ENCODE measurements around the gene VSTM4. TPM values are rescaled to one million over a fixed set of nuclear protein-coding genes. Genes with fewer than 3 reads are reported as not detected.

VSTM4 gene
- 0.50 and 0.68 TPM in 2 replicates for total RNA-seq

- TF ChIP-seq, protein P1, sequence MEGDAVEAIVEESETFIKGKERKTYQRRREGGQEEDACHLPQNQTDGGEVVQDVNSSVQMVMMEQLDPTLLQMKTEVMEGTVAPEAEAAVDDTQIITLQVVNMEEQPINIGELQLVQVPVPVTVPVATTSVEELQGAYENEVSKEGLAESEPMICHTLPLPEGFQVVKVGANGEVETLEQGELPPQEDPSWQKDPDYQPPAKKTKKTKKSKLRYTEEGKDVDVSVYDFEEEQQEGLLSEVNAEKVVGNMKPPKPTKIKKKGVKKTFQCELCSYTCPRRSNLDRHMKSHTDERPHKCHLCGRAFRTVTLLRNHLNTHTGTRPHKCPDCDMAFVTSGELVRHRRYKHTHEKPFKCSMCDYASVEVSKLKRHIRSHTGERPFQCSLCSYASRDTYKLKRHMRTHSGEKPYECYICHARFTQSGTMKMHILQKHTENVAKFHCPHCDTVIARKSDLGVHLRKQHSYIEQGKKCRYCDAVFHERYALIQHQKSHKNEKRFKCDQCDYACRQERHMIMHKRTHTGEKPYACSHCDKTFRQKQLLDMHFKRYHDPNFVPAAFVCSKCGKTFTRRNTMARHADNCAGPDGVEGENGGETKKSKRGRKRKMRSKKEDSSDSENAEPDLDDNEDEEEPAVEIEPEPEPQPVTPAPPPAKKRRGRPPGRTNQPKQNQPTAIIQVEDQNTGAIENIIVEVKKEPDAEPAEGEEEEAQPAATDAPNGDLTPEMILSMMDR (IDR thresholded peaks at IDR 0.05; ENCODE audit: insufficient read depth, low read length, poor library complexity, severe bottlenecking), result no peak
- Histone ChIP-seq H3K36me3 (ENCODE audit: control insufficient read depth, insufficient read depth, low read length) (no peaks in the 10 kb centered on the region), H3K4me3 (ENCODE audit: low read depth, low read length) (peak within 1 kb of the TSS; percentile 43), H3K27me3 (ENCODE audit: control insufficient read depth, insufficient read depth, low read length) (peaks cover 12% of the 10 kb centered on the region)
- DNase-seq (ENCODE audit: low read depth), result no peak
Observed at GRCh38 chr10:49115015-49115795, at the start of gene VSTM4. Gene VSTM4, minus strand, starts transcription at chr10:49115522. Its CDS starts 37 bp downstream, at chr10:49115485.

- Histone ChIP-seq H3K27me3 (ENCODE audit: control insufficient read depth, insufficient read depth, low read length) (peaks cover 5% of the 10 kb centered on the region), H3K36me3 (ENCODE audit: control insufficient read depth, insufficient read depth, low read length) (no peaks in the 10 kb centered on the region), H3K4me3 (ENCODE audit: low read depth, low read length) (no peak overlapping the region)
- TF ChIP-seq, protein P1 (IDR thresholded peaks at IDR 0.05; ENCODE audit: insufficient read depth, low read length, poor library complexity, severe bottlenecking), result peak; percentile 58
- no peak for DNase-seq (ENCODE audit: low read depth)
Observed at GRCh38 chr10:49164559-49165188, 49.4 kb upstream of the VSTM4 start.

DNA sequence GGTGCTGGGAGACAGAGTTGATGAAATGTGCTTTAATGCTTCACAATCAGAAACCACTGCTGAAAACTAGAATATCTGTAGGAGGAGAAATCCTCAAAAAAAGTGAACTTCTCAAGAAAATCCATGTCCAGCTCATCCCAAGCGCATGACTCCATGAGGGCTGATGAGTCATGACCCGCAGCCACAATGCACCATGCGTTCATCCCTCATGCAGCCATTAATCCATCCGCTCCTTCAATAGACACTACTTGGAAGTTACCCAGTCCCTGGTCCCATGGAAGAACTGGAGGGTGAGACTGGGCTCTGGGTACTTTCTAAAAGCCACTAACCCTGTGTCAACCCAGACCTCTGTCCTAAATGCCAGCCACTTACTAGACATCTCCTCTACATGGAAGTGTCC lies 48.4 kb upstream of the VSTM4 start:
- TF ChIP-seq, protein P1 (IDR thresholded peaks at IDR 0.05; ENCODE audit: insufficient read depth, low read length, poor library complexity, severe bottlenecking), result no peak
- no peak for DNase-seq (ENCODE audit: low read depth)
- no peaks in the 10 kb centered on the region for H3K36me3 ChIP-seq (ENCODE audit: control insufficient read depth, insufficient read depth, low read length)
- no peak overlapping the region for H3K4me3 ChIP-seq (ENCODE audit: low read depth, low read length)
- peaks cover 5% of the 10 kb centered on the region for H3K27me3 ChIP-seq (ENCODE audit: control insufficient read depth, insufficient read depth, low read length)

DNA sequence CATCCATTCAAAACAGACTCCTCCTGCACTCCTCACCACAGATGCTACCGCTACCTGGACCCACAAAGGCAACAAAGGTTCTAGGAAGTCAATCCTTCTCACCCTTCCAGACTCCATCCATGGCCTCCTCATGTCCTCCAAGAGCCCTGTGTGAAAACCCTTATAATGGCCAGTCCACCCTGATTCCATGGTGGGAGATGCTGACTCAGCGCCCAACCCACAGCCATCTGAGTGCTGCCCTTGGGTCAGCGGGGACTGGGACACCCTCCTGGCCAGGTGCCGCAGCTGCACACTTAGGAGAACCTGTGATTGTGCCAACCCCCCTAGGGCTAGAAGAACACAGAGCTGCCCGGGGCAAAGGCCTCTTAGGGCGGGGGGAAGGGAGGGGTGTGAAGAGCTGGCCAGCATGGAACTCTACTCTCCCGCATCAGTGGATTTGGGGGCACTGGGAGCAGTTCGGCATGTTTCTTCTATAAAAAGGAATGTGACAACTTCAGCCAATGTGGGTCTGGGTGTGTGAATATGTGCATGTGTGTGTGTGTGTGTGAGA lies 47.5 kb upstream of the VSTM4 start:
- no peak overlapping the region for H3K4me3 ChIP-seq (ENCODE audit: low read depth, low read length)
- peaks cover 5% of the 10 kb centered on the region for H3K27me3 ChIP-seq (ENCODE audit: control insufficient read depth, insufficient read depth, low read length)
- no peaks in the 10 kb centered on the region for H3K36me3 ChIP-seq (ENCODE audit: control insufficient read depth, insufficient read depth, low read length)
- TF ChIP-seq, protein P1 (IDR thresholded peaks at IDR 0.05; ENCODE audit: insufficient read depth, low read length, poor library complexity, severe bottlenecking), result no peak
- no peak for DNase-seq (ENCODE audit: low read depth)

DNA sequence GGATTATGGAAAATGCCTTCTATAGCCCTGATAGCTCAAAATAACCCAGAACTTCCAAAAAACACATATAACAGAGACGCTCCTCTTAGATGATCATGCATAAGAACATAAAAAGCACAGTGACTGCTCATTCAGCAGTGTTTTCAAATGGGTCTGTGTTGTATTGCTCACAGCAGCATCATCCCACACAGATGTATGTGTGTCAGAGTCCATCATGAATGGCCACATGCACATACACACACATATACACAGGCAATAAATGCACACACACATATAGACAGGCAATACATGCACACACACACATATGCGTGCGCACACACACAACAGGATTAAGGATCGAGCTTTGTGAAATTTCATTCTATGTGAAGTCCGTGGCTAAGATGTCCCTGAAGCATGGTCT lies 46.7 kb upstream of the VSTM4 start:
- peaks cover 5% of the 10 kb centered on the region for H3K27me3 ChIP-seq (ENCODE audit: control insufficient read depth, insufficient read depth, low read length)
- no peaks in the 10 kb centered on the region for H3K36me3 ChIP-seq (ENCODE audit: control insufficient read depth, insufficient read depth, low read length)
- no peak for DNase-seq (ENCODE audit: low read depth)
- no peak overlapping the region for H3K4me3 ChIP-seq (ENCODE audit: low read depth, low read length)
- TF ChIP-seq, protein P1 (IDR thresholded peaks at IDR 0.05; ENCODE audit: insufficient read depth, low read length, poor library complexity, severe bottlenecking), result no peak
